Activated T-cell treated with anti-CD3 and anti-CD28 coated beads, Interleukin-2, amount 50 U/mL, for 72 hours (primary cell): ENCODE measurements around the gene CDK11B. TPM values are rescaled to one million over a fixed set of nuclear protein-coding genes. Genes with fewer than 3 reads are reported as not detected.
"Not testable (repeated sequence)": the region's sequence is repeated elsewhere in the genome, so short reads cannot be mapped to it uniquely, and the experiment has no call there.

ENCODE experiments used
- ATAC-seq, 2 donors: fragments of 150-1000 bp; cut with Tn5 transposase; replicated peaks in 1 of 2; 2 replicates each; pipeline ENCODE4 v1.10.0; 2021; ENCODE audit warnings: moderate library complexity in 2 of 2, mild to moderate bottlenecking in 1 of 2
- DNase-seq, 2 donors: peaks; one replicate each; pipeline ENCODE4 v3.0.0; 2021 to 2022; ENCODE audit warnings: mixed read lengths in 1 of 2
- H3K27ac Mint-ChIP-seq: one replicate; pipeline ENCODE4 v1.8.0; 2022; ENCODE audit warnings: mild to moderate bottlenecking, moderate library complexity, mixed read lengths
- H3K27me3 Mint-ChIP-seq: one replicate; pipeline ENCODE4 v1.8.0; 2022; ENCODE audit warnings: low read depth, mixed read lengths
- H3K36me3 Mint-ChIP-seq, 2 donors: one replicate each; pipeline ENCODE4 v1.8.0; 2022; ENCODE audit warnings: mixed read lengths in 2 of 2, mild to moderate bottlenecking in 1 of 2; ENCODE audit not compliant: insufficient read depth in 2 of 2
- H3K4me1 Mint-ChIP-seq: one replicate; pipeline ENCODE4 v1.8.0; 2022; ENCODE audit warnings: low read depth, mixed read lengths
- H3K4me3 Mint-ChIP-seq, 2 donors: one replicate each; pipeline ENCODE4 v1.8.0; 2022; ENCODE audit warnings: mild to moderate bottlenecking in 2 of 2, mixed read lengths in 2 of 2, moderate library complexity in 2 of 2
- H3K9me3 Mint-ChIP-seq, 2 donors: one replicate each; pipeline ENCODE4 v1.8.0; 2022; ENCODE audit warnings: mixed read lengths in 2 of 2
- total RNA-seq, 2 donors: library from RNA; stranded (reverse); gene quantifications; one replicate each; pipeline ENCODE4 v1.2.3, GENCODE V29; 2022

Gene CDK11B
- 10 to 100 TPM; 41.5 to 42.3 TPM for total RNA-seq

DNA sequence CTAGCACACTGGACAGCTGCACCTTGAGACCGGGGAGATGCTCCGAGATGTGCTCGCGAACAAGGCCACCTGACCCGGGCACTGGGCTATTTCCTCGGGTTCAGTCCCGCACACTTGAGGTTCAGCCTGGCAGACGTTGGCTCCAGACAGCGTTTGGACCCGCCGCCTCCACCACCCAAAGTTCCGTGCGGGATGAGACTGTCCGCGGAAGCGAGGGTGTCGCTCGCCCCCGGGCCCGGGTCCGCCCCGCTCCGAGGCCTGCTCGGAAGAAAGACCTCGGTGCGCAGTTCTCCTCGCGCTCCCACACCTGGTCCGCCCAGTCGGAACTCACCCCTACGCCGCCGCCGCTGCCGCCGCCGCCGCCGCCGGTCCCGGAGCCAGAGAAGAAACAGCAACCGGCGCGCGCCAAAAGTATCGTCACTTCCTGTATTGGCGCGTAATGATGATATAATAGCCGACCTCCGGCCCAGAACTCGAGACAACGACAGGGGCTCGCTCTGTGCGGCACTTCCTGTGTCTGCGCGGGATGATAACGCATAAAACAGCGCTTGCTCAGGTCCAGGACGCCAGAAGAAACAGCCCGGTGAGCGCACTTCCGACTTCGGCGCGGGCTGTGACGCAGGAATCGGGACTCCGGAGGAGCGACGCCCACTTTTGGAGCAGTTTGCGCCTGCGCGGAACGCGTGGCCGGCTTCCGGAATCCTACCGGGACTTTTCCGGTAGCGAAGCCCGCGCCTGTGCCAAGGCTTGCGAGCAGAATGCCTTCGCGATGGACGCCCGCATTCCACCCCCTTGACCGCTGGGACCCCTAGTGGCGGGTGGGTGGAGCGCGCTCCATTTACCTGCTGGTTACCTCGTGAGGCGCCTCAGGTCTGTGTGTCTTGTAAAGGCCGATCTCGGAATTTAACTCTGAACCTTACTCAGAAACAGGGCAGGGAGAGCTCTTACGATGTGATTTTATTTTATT is at the start of gene CDK11B:
Gene CDK11B, minus strand, starts transcription at position 422 of the 967 bp plus-strand sequence. CDS start 1,519 bp downstream, outside the sequence.
- not testable (repeated sequence) for H3K36me3 Mint-ChIP-seq

DNA sequence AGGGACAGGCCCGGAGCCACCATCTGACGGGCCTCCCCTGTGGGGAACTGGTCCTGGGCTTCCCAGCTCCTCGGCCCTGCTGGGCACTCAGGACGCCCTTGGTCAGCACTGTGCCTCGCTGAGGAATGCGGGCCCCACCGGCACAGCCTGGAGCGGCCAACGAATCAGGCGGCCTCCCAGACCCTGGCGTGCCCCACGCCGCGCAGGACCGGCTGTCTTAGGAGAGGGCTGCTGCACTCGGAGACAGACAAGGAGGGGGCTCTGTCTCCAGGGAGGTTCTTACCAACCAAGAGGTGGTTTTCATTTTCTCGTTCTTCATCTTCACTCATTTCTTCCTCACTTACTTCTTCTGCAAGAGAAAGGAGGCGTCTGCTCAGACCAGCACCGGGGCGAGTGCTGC is 49.1 kb upstream of the CDK11B start:
- not testable (repeated sequence) for H3K4me1 Mint-ChIP-seq, H3K27me3 Mint-ChIP-seq, H3K27ac Mint-ChIP-seq, H3K9me3 Mint-ChIP-seq, H3K4me3 Mint-ChIP-seq, H3K36me3 Mint-ChIP-seq, ATAC-seq, DNase-seq

More for the DNA sequence above, at the start of gene CDK11B:
- H3K4me3 Mint-ChIP-seq, result peak within 1 kb of the TSS; percentile 95 to 96
- DNase-seq (peak; percentile 94 to 97), ATAC-seq (peak; percentile 97 to 99)
- peak within 1 kb of the TSS; percentile 97 for H3K27ac Mint-ChIP-seq
- H3K4me1 Mint-ChIP-seq, H3K27me3 Mint-ChIP-seq, H3K9me3 Mint-ChIP-seq: not testable (repeated sequence)

DNA sequence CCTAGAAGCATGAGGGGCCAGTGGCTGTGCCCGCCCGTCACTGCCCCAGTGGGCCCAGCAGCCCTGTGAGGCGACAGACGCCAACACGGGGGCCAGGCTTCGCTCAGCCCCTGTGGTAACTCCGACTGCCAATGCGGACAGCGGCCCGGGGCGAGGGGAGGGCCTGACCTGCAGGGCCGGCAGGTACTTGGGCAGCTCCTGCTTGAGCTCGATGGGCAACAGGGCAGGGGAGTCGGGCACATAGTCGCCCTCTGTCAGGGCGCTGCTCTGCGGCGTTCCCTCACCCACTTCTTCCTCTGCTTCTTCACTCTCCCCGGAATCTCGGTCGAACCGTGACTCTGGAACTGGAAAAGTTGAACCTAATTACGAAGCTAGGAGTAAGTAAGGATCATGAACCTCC is 48.4 kb upstream of the CDK11B start:
- not testable (repeated sequence) for DNase-seq, H3K4me3 Mint-ChIP-seq, ATAC-seq, H3K27ac Mint-ChIP-seq, H3K36me3 Mint-ChIP-seq, H3K9me3 Mint-ChIP-seq, H3K27me3 Mint-ChIP-seq, H3K4me1 Mint-ChIP-seq

DNA sequence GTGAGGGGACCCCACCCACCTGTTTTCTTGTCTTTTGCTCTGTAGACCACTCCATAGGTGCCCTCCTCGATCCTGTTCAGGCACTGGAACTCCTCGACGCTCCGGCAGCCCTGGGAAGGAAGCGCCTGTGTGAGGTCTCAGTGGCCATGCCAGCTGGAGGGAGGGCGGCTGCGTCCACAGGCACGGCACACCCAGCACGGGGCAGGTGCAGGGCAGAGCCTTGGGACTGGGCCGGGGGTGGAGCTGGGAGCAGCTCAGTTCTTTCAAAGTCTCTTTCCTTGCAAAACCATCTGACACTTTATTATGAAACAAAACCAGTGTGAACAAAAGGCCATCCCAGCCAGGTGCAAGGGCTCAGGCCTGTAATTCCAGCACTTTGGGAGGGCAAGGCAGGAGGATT is 46.8 kb upstream of the CDK11B start:
- not testable (repeated sequence) for DNase-seq, ATAC-seq, H3K27me3 Mint-ChIP-seq, H3K36me3 Mint-ChIP-seq, H3K4me3 Mint-ChIP-seq, H3K4me1 Mint-ChIP-seq, H3K9me3 Mint-ChIP-seq, H3K27ac Mint-ChIP-seq

DNA sequence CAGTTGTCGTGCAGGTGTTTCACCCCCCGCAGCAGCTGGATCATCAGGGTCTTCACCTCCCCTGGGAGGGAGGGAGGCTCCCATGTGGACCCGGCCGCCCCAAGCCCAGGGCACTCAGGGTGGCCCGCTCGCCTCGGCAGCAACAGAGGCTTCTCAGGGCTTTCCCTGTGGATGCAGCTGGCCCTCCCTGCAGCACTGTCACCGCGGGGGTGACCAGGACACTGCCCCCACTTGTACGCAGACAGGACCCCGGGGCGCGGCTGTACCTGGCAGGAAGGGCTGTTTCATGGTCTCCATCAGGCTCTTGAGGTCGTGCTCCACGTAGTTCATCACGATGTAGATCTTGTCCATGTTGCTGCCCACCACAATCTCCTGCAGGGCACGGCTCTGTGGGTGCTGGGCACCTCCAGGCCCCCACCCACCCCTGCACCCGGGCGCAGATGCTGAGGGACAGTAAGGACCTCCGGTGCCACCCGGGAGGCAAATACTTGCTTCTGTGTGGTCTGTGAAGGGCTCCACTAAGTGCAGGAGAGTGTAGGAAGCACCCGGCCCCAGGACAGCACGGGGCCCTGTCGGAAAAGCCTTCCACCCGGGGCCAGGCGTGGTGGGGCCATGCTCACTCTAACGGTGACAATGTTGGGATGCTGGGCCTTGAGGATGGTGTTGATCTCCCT is 45.6 kb upstream of the CDK11B start:
- not testable (repeated sequence) for H3K4me1 Mint-ChIP-seq, H3K9me3 Mint-ChIP-seq, DNase-seq, H3K27ac Mint-ChIP-seq, H3K36me3 Mint-ChIP-seq, H3K4me3 Mint-ChIP-seq, H3K27me3 Mint-ChIP-seq, ATAC-seq

DNA sequence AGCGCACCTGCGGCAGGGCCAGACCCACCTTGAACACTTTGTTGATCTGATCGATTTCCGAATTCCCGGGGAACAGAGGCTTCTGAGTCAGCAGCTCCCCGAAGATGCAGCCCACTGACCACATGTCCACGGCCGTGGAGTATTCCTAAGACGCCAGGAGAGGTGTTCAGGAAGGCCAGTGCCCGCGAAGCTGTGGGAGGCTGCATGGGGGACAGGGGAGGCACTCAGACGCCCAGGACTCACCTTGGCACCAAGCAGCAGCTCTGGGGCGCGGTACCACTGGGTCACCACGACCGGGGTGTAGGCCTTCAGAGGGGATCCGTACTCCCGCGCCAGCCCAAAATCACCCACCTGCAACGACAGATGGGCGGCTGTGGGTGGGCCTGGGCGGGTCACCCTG is 45.0 kb upstream of the CDK11B start:
- H3K27ac Mint-ChIP-seq, result no peak overlapping the region
- no peaks in the 10 kb centered on the region for H3K27me3 Mint-ChIP-seq
- peaks cover 0 to 2% of the 10 kb centered on the region in 2 donors for H3K36me3 Mint-ChIP-seq
- ATAC-seq (no peak), DNase-seq (no peak)
- H3K4me3 Mint-ChIP-seq, result no peak overlapping the region
- no peaks in the 10 kb centered on the region for H3K4me1 Mint-ChIP-seq
- H3K9me3 Mint-ChIP-seq, result no peaks in the 10 kb centered on the region

DNA sequence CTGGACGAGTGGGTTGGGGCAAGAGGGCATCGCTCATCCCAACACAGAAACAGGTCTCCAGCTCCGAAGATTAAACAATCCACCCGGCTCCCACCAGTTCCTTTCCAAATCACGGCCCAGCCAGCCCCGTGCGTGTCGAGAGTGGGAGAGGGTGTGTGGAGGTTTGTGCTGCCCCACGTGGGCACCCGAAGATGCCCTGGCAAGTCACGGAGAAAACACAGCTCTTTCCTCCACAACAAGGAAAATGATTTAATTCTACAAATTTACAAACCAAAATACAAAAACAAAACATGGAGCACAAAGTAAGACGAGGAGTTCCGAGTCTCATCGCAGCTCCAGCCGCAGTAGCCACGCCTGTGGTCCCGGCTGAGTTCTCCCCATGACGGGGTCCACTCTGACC is 43.7 kb upstream of the CDK11B start:
- H3K27ac Mint-ChIP-seq, H3K4me3 Mint-ChIP-seq, H3K9me3 Mint-ChIP-seq, H3K27me3 Mint-ChIP-seq, DNase-seq, H3K4me1 Mint-ChIP-seq, ATAC-seq, H3K36me3 Mint-ChIP-seq: not testable (repeated sequence)

DNA sequence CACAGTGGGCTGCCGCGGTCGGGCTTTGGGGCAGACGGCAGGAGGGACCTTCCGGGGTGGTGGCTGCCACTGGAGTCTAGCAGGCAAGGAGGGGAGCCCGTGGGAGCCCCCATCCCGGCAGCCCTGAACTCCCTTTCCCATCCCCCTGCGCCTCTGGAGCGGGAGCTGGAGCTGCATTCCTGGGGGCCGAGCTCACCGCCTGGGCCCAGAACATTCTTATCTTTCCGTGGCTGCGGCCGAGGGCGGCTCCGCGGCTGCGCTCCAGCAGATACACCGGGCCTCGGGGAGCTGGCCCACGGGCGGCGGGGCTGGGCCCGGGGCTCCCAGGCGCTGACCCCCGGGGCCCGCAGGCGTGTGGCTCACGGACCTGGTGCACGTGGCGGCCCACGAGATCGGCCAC is 41.8 kb upstream of the CDK11B start:
- H3K4me1 Mint-ChIP-seq, H3K36me3 Mint-ChIP-seq, H3K9me3 Mint-ChIP-seq, H3K27ac Mint-ChIP-seq, H3K4me3 Mint-ChIP-seq, DNase-seq, ATAC-seq, H3K27me3 Mint-ChIP-seq: not testable (repeated sequence)

DNA sequence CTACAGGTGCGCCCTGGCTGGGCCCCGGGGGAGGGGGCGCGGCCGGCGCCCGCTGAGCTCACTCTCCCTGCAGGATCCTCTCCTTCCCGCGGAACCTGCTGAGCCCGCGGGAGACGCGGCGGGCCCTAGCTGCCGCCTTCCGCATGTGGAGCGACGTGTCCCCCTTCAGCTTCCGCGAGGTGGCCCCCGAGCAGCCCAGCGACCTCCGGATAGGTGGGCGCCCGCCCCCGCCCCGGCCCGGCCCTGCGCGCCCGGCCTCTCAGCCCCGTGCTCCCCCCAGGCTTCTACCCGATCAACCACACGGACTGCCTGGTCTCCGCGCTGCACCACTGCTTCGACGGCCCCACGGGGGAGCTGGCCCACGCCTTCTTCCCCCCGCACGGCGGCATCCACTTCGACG is 41.3 kb upstream of the CDK11B start:
- not testable (repeated sequence) for H3K4me3 Mint-ChIP-seq, DNase-seq
- peak; percentile 19 to 35 for ATAC-seq

DNA sequence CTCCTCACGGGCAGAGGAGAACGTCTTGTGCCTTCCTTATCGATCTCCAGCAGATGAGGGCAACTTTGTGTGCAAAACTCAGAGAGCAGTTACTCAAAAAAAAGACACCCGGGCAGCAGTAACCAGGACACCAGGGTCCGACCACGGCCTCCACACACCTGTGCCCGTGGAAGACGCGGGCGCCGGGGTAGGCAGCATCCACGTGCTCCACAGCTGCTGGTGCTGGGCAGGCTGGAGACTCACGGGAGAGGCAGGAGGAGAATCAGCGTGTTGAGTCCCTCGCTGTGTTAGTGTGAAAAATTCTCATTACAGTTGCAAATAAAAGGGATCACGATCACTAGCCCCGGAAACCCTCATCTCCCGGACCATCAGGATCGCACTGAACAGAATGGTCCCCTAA is 40.3 kb upstream of the CDK11B start:
- DNase-seq, H3K27me3 Mint-ChIP-seq, H3K4me3 Mint-ChIP-seq, H3K36me3 Mint-ChIP-seq, H3K27ac Mint-ChIP-seq, H3K9me3 Mint-ChIP-seq, H3K4me1 Mint-ChIP-seq, ATAC-seq: not testable (repeated sequence)

More for the DNA sequence above, 41.3 kb upstream of the CDK11B start:
- H3K36me3 Mint-ChIP-seq, H3K9me3 Mint-ChIP-seq, H3K27me3 Mint-ChIP-seq, H3K27ac Mint-ChIP-seq, H3K4me1 Mint-ChIP-seq: not testable (repeated sequence)

DNA sequence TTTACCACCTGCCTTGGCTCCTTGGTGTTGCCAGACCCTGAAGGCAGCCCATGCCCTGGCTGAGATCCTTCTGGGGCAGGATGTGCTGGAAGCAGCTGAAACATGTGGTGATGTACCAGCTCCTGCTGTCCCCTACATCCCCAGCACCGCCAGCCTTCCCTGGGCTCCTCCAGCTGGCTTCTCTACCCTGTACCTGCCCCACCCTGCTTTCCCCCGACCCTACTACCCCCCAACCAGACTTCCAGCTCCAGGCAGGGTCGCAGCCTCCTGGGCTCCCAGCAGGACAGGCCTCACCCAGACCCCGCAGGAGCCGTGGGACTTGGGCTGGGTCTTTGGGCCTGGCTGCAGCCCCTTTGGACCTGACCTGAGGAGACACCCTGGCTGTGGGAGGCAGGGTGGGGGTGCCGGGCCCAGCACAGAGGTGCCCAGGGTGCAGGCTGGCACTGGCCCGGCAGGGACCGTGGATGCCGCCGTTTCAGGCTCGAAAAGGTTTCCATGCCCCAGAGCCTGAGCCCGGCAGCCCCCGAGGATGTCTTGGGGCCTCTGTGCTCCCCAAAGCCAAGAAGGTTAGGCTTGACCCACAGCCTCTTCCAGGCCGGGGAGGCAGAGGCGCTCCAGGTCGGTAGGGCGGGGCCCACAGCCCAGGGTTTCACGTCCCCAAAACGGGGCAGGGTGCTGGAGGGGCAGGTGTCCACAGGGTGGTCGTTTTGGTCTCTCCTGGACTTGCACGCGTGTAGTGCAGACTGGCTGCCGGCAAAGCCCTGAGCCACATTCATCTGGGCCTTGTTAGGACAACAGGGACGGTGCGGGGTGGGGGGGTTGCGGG is 38.8 kb upstream of the CDK11B start:
- not testable (repeated sequence) for H3K36me3 Mint-ChIP-seq, H3K4me3 Mint-ChIP-seq, H3K9me3 Mint-ChIP-seq, DNase-seq, H3K27ac Mint-ChIP-seq, H3K27me3 Mint-ChIP-seq, ATAC-seq, H3K4me1 Mint-ChIP-seq

DNA sequence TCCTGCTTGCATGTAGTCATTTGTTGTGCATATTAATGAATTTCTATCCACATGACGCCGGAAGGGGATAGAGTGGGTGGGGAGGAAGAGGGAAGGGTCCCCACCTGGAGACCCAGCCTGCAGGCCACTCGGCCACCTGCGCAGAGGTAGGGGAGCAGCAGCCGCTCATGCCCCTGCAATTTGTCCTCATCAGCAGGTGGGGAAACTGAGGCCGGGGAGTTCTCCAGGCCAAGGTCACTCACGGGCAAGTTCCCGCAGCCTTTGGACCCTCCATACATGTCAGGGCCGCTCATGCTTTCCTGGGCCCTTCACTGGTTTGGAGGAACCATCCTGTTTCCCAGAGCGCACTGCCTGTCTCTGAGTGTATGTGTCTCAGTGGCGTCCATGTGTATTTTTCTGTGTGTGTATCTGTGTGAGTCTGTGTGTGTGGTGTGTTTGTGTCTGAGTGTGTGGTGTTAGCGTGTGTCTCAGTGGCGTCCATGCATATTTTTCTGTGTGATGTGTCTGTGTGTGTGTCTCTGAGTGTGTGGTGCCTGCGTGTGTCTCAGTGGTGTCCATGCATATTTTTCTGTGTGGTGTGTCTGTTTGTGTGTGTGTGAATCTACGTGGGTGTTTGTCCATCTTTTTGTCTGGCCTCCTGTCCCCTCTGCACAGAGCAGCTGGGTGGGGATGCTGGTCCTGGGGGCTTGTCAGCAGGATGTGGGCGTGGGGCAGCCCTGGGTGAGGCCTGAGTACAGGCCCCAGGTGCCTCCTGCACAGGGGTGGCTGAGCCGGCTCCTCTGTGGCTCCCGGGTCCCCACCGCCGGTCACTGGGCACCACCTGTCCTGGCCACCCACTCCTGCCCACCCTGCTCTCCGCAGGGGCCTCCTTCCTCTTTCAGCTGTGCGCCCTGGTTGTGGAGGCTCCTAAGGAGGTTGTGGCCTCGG is 37.9 kb upstream of the CDK11B start:
- ATAC-seq, H3K27me3 Mint-ChIP-seq, H3K4me1 Mint-ChIP-seq, H3K4me3 Mint-ChIP-seq, DNase-seq, H3K9me3 Mint-ChIP-seq, H3K36me3 Mint-ChIP-seq, H3K27ac Mint-ChIP-seq: not testable (repeated sequence)
